Peyer's patch (tissue), 4 donors: ENCODE results near the gene GGPS1.

Source experiments
- CTCF ChIP-seq, 6 experiments: fragments of 450-650 bp in 4 of 6; fragments of 200-600 bp in 2 of 6; sonication (generic) in 1 of 6; IDR thresholded peaks; one replicate each; pipeline ENCODE4 v1.5.1; 2017 to 2019; ENCODE audit warnings: antibody characterized with exemption in 6 of 6, mild to moderate bottlenecking in 3 of 6, moderate library complexity in 1 of 6
- POLR2A ChIP-seq, 2 donors: fragments of 450-650 bp; IDR thresholded peaks; one replicate each; pipeline ENCODE4 v1.5.1; 2017; ENCODE audit warnings: antibody characterized with exemption in 2 of 2, mild to moderate bottlenecking in 2 of 2, moderate library complexity in 2 of 2

DNA sequence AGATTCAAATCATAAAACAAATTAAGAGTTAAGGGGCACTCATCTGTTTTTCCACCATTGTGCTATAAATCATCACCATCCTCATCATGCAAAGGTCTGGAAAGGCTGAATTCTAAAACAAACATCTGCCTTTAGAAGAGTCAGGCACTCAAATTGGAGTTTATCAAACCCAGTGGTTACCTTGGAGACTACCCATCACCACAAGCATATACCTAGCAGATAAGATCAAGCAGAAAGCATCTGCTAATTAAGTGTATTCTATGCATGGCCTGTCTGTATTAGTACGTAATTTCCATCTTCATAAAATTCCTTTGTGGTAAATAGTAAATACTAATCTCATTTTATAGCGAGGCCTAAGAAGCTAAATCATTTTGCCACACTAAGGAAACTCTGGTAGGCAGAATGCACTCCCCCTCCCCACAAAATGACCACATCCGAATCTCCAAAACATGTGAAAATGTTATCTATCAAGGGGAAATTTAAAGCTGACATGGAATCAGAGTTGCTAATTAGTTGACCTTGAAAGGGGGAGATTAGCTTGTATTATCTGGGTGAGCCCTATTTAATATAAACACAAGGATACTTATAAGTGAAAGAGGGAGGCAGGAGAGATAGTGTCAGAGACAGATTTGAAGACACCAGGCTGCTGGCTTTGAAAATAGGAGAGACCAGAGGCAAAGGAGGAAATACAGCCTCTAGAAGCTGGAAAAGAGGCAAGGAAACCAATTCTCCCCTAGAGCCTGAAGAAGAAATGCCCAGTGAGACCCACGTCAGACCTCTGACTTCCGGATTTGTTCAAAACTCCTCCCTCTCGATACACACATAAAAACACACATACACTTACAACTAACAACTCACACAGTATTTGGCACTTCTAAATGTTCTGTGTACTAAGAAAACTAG, 23.6 kb upstream of the GGPS1 start:
- no peak for TF ChIP-seq CTCF (IDR thresholded peaks at IDR 0.05)
- TF ChIP-seq POLR2A (IDR thresholded peaks at IDR 0.05) = no peak
